Right lobe of liver (tissue), 4 donors: Measurements from ENCODE around the gene ARL4A.

Experiments used
- POLR2A ChIP-seq: fragments of 450-650 bp; IDR thresholded peaks from one replicate; pipeline ENCODE4 v1.6.1; 2017; ENCODE audit warnings: antibody characterized with exemption, mild to moderate bottlenecking
- TF ChIP-seq, protein P1 (sequence below), 4 donors: fragments of 200-600 bp in 3 of 4; fragments of 450-650 bp in 1 of 4; IDR thresholded peaks; one replicate each; pipeline versions ENCODE4 v1.5.1 to v1.8.0; 2016 to 2022; ENCODE audit warnings: antibody characterized with exemption in 4 of 4, mild to moderate bottlenecking in 2 of 4
- donor health status: DM: no; HTN: no; CAD: no.
- donor health status: DM: no; HTN: no; CAD: no.
- donor health status: DM: no; HTN: yes; CAD: no.

DNA sequence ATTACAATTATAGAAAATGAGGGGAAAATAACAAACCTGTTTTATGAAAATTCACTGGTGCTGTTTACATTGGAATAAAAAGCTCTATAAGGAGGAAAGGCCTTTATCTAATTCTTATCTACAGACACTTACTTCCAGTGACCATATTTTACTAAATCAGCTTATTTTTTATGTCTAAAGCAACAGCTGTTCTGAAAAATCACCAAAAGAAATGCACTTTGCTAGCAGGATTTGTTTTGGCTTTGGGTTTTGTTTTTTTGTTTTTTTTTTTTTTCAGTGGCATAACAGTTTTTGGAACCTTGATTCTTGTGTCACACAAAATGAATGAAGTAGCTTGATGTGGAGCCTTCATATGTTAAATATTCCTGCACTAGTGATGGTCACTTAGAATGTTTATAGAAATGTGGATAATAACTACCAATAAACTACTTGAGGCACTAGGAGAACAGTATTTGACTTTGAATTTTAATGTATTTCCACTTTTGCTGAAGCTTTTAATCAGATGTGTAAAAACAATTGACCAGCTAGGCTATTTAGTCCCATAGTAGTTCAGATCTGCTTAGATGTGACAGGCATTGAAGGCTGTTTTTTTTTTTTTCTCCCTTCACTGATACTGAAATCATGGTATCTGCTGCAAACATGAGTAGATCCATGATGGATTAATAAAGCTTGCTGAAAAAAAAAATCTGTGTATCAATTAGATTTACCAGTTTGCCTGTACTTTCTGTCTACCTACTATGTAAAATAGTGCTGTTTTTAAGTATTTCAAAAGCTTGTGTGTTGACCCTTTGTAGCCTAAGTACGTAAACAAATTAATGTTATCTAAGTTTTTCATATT, 2.8 kb downstream of the ARL4A start:
- TF ChIP-seq, protein P1, sequence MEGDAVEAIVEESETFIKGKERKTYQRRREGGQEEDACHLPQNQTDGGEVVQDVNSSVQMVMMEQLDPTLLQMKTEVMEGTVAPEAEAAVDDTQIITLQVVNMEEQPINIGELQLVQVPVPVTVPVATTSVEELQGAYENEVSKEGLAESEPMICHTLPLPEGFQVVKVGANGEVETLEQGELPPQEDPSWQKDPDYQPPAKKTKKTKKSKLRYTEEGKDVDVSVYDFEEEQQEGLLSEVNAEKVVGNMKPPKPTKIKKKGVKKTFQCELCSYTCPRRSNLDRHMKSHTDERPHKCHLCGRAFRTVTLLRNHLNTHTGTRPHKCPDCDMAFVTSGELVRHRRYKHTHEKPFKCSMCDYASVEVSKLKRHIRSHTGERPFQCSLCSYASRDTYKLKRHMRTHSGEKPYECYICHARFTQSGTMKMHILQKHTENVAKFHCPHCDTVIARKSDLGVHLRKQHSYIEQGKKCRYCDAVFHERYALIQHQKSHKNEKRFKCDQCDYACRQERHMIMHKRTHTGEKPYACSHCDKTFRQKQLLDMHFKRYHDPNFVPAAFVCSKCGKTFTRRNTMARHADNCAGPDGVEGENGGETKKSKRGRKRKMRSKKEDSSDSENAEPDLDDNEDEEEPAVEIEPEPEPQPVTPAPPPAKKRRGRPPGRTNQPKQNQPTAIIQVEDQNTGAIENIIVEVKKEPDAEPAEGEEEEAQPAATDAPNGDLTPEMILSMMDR (IDR thresholded peaks at IDR 0.05), result no peak
- TF ChIP-seq POLR2A, result no peak
